WTC11 (cell line): ENCODE results near the gene KAZN. TPM values are rescaled to one million over a fixed set of nuclear protein-coding genes. Genes with fewer than 3 reads are reported as not detected.

Experiments used
- ATAC-seq: fragments of 200-7000 bp; cut with Tn5 transposase; 2 replicates; pipeline ENCODE4 v1.10.0; 2021; ENCODE audit warnings: mild to moderate bottlenecking, moderate library complexity
- CTCF ChIA-PET: fragments of 300-600 bp; sonication (Branson Sonifier 250); formaldehyde crosslinking; loops from one replicate; lab custom pipeline; 2021; ENCODE audit warnings: antibody characterized with exemption; lab: Charles Lee
- POLR2A ChIA-PET: fragments of 350-600 bp; sonication (Branson Sonifier 250); formaldehyde crosslinking; loops from one replicate; lab custom pipeline; 2021; ENCODE audit warnings: antibody characterized with exemption; lab: Charles Lee
- DNase-seq: peaks from one replicate; pipeline ENCODE4 v3.0.0; 2021; ENCODE audit warnings: low spot score
- H3K27ac Mint-ChIP-seq: 2 replicates; pipeline ENCODE4 v1.8.0; 2021; ENCODE audit warnings: mixed read lengths
- H3K27me3 Mint-ChIP-seq: 2 replicates; pipeline ENCODE4 v1.8.0; 2021; ENCODE audit warnings: low read depth, mild to moderate bottlenecking, moderate library complexity, mixed read lengths
- H3K36me3 Mint-ChIP-seq: 2 replicates; pipeline ENCODE4 v1.8.0; 2021; ENCODE audit warnings: mixed read lengths
- H3K4me1 Mint-ChIP-seq: 2 replicates; pipeline ENCODE4 v1.8.0; 2022; ENCODE audit warnings: mixed read lengths
- H3K4me3 Mint-ChIP-seq: 2 replicates; pipeline ENCODE4 v1.8.0; 2021; ENCODE audit warnings: mild to moderate bottlenecking, moderate library complexity, mixed read lengths
- H3K9me3 Mint-ChIP-seq: 2 replicates; pipeline ENCODE4 v1.8.0; 2021; ENCODE audit warnings: mixed read lengths
- CBFB ChIP-seq: sonication (generic); formaldehyde crosslinking; IDR thresholded peaks from 2 replicates; pipeline ENCODE4 v1.8.1; 2022; ENCODE audit warnings: mild to moderate bottlenecking, low read depth, missing genetic modification reagents
- CTCF ChIP-seq: fragments of 200-600 bp; IDR thresholded peaks from 2 replicates; pipeline ENCODE4 v1.8.0; 2022; ENCODE audit warnings: antibody characterized with exemption
- E2F4 ChIP-seq: sonication (generic); formaldehyde crosslinking; IDR thresholded peaks from 2 replicates; pipeline ENCODE4 v1.8.1; 2022; ENCODE audit warnings: low read depth, mild to moderate bottlenecking, moderate library complexity, missing genetic modification reagents, borderline replicate concordance
- ETV6 ChIP-seq: sonication (generic); formaldehyde crosslinking; IDR thresholded peaks from 2 replicates; pipeline ENCODE4 v1.8.1; 2022; ENCODE audit warnings: mild to moderate bottlenecking, missing genetic modification reagents
- FOXK1 ChIP-seq: sonication (generic); formaldehyde crosslinking; IDR thresholded peaks from 2 replicates; pipeline ENCODE4 v1.8.0; 2022; ENCODE audit warnings: mild to moderate bottlenecking, moderate library complexity, missing genetic modification reagents
- FOXP1 ChIP-seq: sonication (generic); formaldehyde crosslinking; IDR thresholded peaks from 2 replicates; pipeline ENCODE4 v1.8.0; 2022; ENCODE audit warnings: missing genetic modification reagents, mild to moderate bottlenecking, moderate library complexity, borderline replicate concordance
- MXD4 ChIP-seq: fragments of 250-450 bp; sonication (Bioruptor Pico); IDR thresholded peaks from 2 replicates; pipeline ENCODE4 v1.8.0; 2021; ENCODE audit warnings: mild to moderate bottlenecking, moderate library complexity, borderline replicate concordance
- NFYB ChIP-seq: sonication (generic); formaldehyde crosslinking; conservative IDR thresholded peaks from 2 replicates; pipeline ENCODE4 v1.8.0; 2022; ENCODE audit warnings: low read depth, missing genetic modification reagents
- RELA ChIP-seq: sonication (generic); formaldehyde crosslinking; IDR thresholded peaks from 2 replicates; pipeline ENCODE4 v1.8.1; 2022; ENCODE audit warnings: missing genetic modification reagents, mild to moderate bottlenecking, borderline replicate concordance
- SP1 ChIP-seq: sonication (generic); formaldehyde crosslinking; conservative IDR thresholded peaks from 2 replicates; pipeline ENCODE4 v1.8.1; 2022; ENCODE audit warnings: missing genetic modification reagents
- ZBTB43 ChIP-seq: sonication (generic); formaldehyde crosslinking; IDR thresholded peaks from 2 replicates; pipeline ENCODE4 v1.8.1; 2023; ENCODE audit warnings: mild to moderate bottlenecking, missing genetic modification reagents
- ZNF232 ChIP-seq: sonication (generic); formaldehyde crosslinking; IDR thresholded peaks from 2 replicates; pipeline ENCODE4 v1.8.0; 2022; ENCODE audit warnings: mild to moderate bottlenecking, missing genetic modification reagents
- ZNF317 ChIP-seq: sonication (generic); formaldehyde crosslinking; IDR thresholded peaks from 2 replicates; pipeline ENCODE4 v1.8.1; 2023; ENCODE audit warnings: low read depth, mild to moderate bottlenecking, moderate library complexity, missing genetic modification reagents, borderline replicate concordance
- ZNF423 ChIP-seq: fragments of 250-450 bp; sonication (Bioruptor Pico); IDR thresholded peaks from 2 replicates; pipeline ENCODE4 v2.1.2; 2022; ENCODE audit warnings: mild to moderate bottlenecking, moderate library complexity
- ZNF425 ChIP-seq: fragments of 250-450 bp; sonication (Bioruptor Pico); conservative IDR thresholded peaks from 2 replicates; pipeline ENCODE4 v1.9.0; 2021; ENCODE audit warnings: mild to moderate bottlenecking
- ZSCAN18 ChIP-seq: fragments of 250-450 bp; sonication (Bioruptor Pico); IDR thresholded peaks from 2 replicates; pipeline ENCODE4 v2.1.2; 2022; ENCODE audit warnings: mild to moderate bottlenecking, moderate library complexity
- total RNA-seq: library from RNA; stranded (reverse); gene quantifications from 3 replicates; pipeline ENCODE4 v1.2.3, GENCODE V29; 2021
- TF ChIP-seq, protein P1 (sequence below): sonication (generic); formaldehyde crosslinking; IDR thresholded peaks from 2 replicates; pipeline ENCODE4 v1.8.1; 2023; ENCODE audit warnings: mild to moderate bottlenecking, missing genetic modification reagents, borderline replicate concordance
- TF ChIP-seq, protein P2 (sequence below): fragments of 250-450 bp; sonication (Bioruptor Pico); IDR thresholded peaks from 2 replicates; pipeline ENCODE4 v1.8.0; 2021; ENCODE audit warnings: mild to moderate bottlenecking

KAZN gene
- total RNA-seq, 1 experiment from 2014 or later = 19.9 TPM

DNA sequence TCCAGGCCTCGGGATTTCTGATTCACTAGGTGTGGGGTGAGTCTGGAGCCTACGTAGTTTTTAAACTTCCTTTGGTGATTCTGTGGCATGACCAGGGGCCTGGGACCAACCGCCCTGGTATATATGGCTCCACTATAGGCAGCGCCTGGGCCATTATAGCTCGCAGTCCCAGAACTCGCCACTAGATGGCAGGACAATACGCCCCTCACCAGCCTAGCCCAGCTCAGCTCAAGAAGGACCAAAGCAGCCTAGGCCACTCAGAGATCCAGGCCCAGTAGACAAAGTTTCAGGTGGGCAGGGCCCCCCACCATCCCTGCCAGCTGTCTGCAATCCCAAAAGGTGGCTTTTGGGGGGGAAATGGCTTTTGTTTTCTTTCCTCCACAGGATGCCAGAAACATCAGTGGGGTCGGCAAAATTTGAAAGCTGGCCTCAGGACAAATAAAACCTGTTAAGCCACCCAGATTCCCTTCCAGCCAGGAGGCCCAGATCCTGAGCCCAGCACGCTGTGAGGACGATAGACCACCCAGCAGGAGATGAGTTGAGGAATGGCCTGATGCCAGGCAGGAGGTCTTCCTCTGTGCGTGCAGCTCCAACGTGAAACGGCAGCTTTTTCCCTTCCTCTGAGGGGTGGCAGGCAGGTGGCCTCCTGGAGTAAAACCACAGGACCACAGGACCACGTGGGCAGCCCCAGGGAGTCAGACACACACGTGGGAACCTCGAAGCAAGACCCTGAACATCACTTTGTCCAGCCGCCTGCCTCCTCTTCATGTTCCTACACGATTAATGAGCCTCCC, 530.2 kb downstream of the KAZN start:
- Mint-ChIP-seq H3K4me3 (no peak overlapping the region), H3K9me3 (peaks cover 21% of the 10 kb centered on the region), H3K27me3 (peaks cover 6% of the 10 kb centered on the region), H3K36me3 (peaks cover 13% of the 10 kb centered on the region), H3K4me1 (peaks cover 3% of the 10 kb centered on the region; the same call in 1 of the 2 replicates), H3K27ac (no peak overlapping the region)
- TF ChIP-seq CTCF (peak; percentile 85), FOXP1 (CRISPR knock-in tag) (0 out of 2 replicates have a peak, but pooled peaks have one; percentile 39), ZNF423 (CRISPR knock-in tag) (peak; percentile 98), E2F4 (CRISPR knock-in tag) (no peak)
- TF ChIP-seq, protein P1, sequence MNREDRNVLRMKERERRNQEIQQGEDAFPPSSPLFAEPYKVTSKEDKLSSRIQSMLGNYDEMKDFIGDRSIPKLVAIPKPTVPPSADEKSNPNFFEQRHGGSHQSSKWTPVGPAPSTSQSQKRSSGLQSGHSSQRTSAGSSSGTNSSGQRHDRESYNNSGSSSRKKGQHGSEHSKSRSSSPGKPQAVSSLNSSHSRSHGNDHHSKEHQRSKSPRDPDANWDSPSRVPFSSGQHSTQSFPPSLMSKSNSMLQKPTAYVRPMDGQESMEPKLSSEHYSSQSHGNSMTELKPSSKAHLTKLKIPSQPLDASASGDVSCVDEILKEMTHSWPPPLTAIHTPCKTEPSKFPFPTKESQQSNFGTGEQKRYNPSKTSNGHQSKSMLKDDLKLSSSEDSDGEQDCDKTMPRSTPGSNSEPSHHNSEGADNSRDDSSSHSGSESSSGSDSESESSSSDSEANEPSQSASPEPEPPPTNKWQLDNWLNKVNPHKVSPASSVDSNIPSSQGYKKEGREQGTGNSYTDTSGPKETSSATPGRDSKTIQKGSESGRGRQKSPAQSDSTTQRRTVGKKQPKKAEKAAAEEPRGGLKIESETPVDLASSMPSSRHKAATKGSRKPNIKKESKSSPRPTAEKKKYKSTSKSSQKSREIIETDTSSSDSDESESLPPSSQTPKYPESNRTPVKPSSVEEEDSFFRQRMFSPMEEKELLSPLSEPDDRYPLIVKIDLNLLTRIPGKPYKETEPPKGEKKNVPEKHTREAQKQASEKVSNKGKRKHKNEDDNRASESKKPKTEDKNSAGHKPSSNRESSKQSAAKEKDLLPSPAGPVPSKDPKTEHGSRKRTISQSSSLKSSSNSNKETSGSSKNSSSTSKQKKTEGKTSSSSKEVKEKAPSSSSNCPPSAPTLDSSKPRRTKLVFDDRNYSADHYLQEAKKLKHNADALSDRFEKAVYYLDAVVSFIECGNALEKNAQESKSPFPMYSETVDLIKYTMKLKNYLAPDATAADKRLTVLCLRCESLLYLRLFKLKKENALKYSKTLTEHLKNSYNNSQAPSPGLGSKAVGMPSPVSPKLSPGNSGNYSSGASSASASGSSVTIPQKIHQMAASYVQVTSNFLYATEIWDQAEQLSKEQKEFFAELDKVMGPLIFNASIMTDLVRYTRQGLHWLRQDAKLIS (CRISPR knock-in tag) = no peak
- ATAC-seq (peak; percentile 98), DNase-seq (peak; percentile 89)
- ChIA-PET POLR2A (interaction anchor here (0.7 to 1.1 kb wide), 2 partner anchors 28 to 143 kb away, joined by 3 to 4 read pairs; no protein-coding TSS in a partner anchor), CTCF (interaction anchor here (0.6 to 3.1 kb wide), 47 partner anchors 9 to 303 kb away, joined by 3 to 51 read pairs (median 5); partner anchors contain the start of gene TMEM51)

- Mint-ChIP-seq H3K4me3 (no peak overlapping the region), H3K4me1 (peaks cover 3% of the 10 kb centered on the region; the same call in 1 of the 2 replicates), H3K27ac (no peak overlapping the region), H3K9me3 (peaks cover 26% of the 10 kb centered on the region), H3K27me3 (peaks cover 6% of the 10 kb centered on the region), H3K36me3 (peaks cover 13% of the 10 kb centered on the region)
- ATAC-seq (no peak), DNase-seq (no peak)
- ChIA-PET CTCF (interaction anchor here (1.4 to 3.1 kb wide), 7 partner anchors 23 to 158 kb away, joined by 3 to 51 read pairs (median 15); partner anchors contain the start of gene TMEM51), POLR2A (no interaction called here)
- TF ChIP-seq MXD4 (CRISPR knock-in tag) (no peak), SP1 (CRISPR knock-in tag) (no peak), ZNF425 (no peak), ZNF317 (CRISPR knock-in tag) (no peak), FOXK1 (CRISPR knock-in tag) (no peak), ZNF232 (CRISPR knock-in tag) (no peak), RELA (no peak), ZBTB43 (no peak), CBFB (CRISPR knock-in tag) (no peak), ETV6 (CRISPR knock-in tag) (no peak), ZSCAN18 (no peak), NFYB (CRISPR knock-in tag) (no peak)
- TF ChIP-seq, protein P2, sequence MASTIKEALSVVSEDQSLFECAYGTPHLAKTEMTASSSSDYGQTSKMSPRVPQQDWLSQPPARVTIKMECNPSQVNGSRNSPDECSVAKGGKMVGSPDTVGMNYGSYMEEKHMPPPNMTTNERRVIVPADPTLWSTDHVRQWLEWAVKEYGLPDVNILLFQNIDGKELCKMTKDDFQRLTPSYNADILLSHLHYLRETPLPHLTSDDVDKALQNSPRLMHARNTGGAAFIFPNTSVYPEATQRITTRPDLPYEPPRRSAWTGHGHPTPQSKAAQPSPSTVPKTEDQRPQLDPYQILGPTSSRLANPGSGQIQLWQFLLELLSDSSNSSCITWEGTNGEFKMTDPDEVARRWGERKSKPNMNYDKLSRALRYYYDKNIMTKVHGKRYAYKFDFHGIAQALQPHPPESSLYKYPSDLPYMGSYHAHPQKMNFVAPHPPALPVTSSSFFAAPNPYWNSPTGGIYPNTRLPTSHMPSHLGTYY (CRISPR knock-in tag) = no peak
Observed at GRCh38 chr1:15129944-15130343, 531.5 kb downstream of the KAZN start.
